ENCODE data around the gene SEPTIN11.

SEPTIN11 gene

GRCh38 chr4:76993787-76994641 lies 44.5 kb downstream of the SEPTIN11 start:
- no peaks in the 10 kb centered on the region for H3K27me3 ChIP-seq
- H3K4me1 ChIP-seq, result no peaks in the 10 kb centered on the region
- DNase-seq, result no peak
- H3K9me3 ChIP-seq, result no peaks in the 10 kb centered on the region
- no peak for TF ChIP-seq CTCF (IDR thresholded peaks at IDR 0.05; ENCODE audit: low read depth, low read length)
- H3K4me3 ChIP-seq (ENCODE audit: low read depth, low read length), result no peak overlapping the region
- peaks cover 32% of the 10 kb centered on the region for H3K36me3 ChIP-seq

- Histone ChIP-seq H3K4me3 (ENCODE audit: low read depth, low read length) (no peak overlapping the region), H3K36me3 (peaks cover 36% of the 10 kb centered on the region), H3K9me3 (no peaks in the 10 kb centered on the region), H3K27me3 (no peaks in the 10 kb centered on the region), H3K4me1 (no peaks in the 10 kb centered on the region)
- TF ChIP-seq CTCF (IDR thresholded peaks at IDR 0.05; ENCODE audit: low read depth, low read length), result no peak
- DNase-seq, result no peak
Observed at GRCh38 chr4:76995776-76996175, 46.2 kb downstream of the SEPTIN11 start.

GRCh38 chr4:76996445-76996844 lies 46.9 kb downstream of the SEPTIN11 start:
- H3K4me3 ChIP-seq (ENCODE audit: low read depth, low read length), result no peak overlapping the region
- H3K27me3 ChIP-seq, result no peaks in the 10 kb centered on the region
- no peak for DNase-seq
- H3K9me3 ChIP-seq, result no peaks in the 10 kb centered on the region
- no peaks in the 10 kb centered on the region for H3K4me1 ChIP-seq
- peaks cover 36% of the 10 kb centered on the region for H3K36me3 ChIP-seq
- no peak for TF ChIP-seq CTCF (IDR thresholded peaks at IDR 0.05; ENCODE audit: low read depth, low read length)

GRCh38 chr4:76997077-76997476 lies 47.5 kb downstream of the SEPTIN11 start:
- Histone ChIP-seq H3K36me3 (peaks cover 36% of the 10 kb centered on the region), H3K4me1 (no peaks in the 10 kb centered on the region), H3K9me3 (no peaks in the 10 kb centered on the region), H3K4me3 (ENCODE audit: low read depth, low read length) (no peak overlapping the region), H3K27me3 (no peaks in the 10 kb centered on the region)
- no peak for DNase-seq
- no peak for TF ChIP-seq CTCF (IDR thresholded peaks at IDR 0.05; ENCODE audit: low read depth, low read length)

- no peaks in the 10 kb centered on the region for H3K27me3 ChIP-seq
- H3K4me3 ChIP-seq (ENCODE audit: low read depth, low read length), result no peak overlapping the region
- DNase-seq, result no peak
- no peaks in the 10 kb centered on the region for H3K9me3 ChIP-seq
- peaks cover 36% of the 10 kb centered on the region for H3K36me3 ChIP-seq
- TF ChIP-seq CTCF (IDR thresholded peaks at IDR 0.05; ENCODE audit: low read depth, low read length), result no peak
- no peaks in the 10 kb centered on the region for H3K4me1 ChIP-seq
Observed at GRCh38 chr4:76997532-76997931, 48.0 kb downstream of the SEPTIN11 start.

GRCh38 chr4:76998251-76998901 lies 48.8 kb downstream of the SEPTIN11 start:
- TF ChIP-seq CTCF (IDR thresholded peaks at IDR 0.05; ENCODE audit: low read depth, low read length), result no peak
- Histone ChIP-seq H3K4me1 (no peaks in the 10 kb centered on the region), H3K27me3 (no peaks in the 10 kb centered on the region), H3K36me3 (peaks cover 36% of the 10 kb centered on the region), H3K4me3 (ENCODE audit: low read depth, low read length) (no peak overlapping the region), H3K9me3 (no peaks in the 10 kb centered on the region)
- no peak for DNase-seq

All from BE2C (cell line).